GM19455 (cell line): ENCODE results near the gene RNF113B.

Experiments used
- ATAC-seq: cut with Tn5 transposase; IDR thresholded peaks from one replicate; pipeline ENCODE4 v1.9.1; 2021; ENCODE audit not compliant: unreplicated experiment

The RNF113B gene

DNA sequence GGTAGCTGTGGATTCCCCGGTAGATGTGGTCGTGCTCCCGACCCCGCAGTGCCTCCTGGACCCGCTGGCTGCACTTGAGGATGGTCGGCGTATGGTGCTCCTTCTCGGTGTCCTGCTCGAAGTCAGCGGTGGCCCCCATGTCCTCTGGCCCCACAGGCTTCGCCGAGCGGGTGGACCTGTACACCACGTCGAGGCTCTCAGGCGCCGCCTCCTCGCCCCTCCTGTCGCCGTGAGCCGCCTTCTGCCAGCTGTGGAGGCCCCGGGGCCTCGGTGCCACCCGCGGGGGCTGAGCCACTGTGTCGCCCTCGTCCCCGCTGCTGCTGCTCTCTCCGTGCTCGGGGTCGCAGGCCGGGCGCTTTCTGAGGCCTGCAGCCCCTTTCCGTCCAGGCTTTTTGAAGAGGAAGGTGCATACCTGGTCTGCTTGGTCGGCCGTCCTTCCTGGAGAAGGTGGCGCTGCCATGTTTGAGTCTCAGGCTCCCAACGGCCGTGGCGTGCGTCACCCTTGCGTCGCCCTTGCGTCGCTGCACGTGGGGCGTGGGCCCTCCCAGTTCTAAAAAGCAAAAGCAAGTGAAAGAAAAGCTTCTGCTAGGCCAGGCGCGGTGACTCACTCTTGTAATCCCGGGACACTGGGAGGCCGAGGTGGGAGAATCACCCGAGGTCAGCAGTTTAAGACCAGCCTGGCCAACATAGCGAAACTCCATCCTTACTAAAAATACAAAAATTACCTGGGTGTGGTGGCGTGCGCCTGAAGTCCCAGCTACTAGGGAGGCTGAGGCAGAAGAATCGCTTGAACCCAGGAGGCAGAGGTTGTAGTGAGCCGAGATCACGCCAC is at the start of gene RNF113B:
RNF113B (minus strand) TSS at position 493 of the 832 bp plus-strand sequence; CDS start at position 460, 33 bp downstream.
- ATAC-seq = no peak

DNA sequence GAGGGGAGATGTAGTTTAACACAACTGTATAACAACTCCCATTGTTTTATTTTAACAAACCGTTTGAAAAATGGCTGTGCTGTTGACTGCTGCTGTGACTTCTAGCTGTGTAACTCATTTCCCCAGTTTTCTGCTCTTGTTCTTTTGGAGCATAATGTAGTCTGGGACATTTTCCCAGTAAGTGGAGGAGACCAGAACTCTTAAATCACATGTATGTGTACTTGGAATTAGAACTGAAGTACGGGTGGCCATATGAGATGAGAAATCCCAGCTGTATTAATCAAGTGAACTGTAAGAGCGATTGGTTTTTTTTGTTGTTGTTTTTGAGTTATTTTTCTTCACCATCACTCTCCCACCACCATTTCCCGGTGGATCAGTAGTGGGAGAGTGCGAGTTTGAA is 49.4 kb upstream of the RNF113B start:
- no peak for ATAC-seq

DNA sequence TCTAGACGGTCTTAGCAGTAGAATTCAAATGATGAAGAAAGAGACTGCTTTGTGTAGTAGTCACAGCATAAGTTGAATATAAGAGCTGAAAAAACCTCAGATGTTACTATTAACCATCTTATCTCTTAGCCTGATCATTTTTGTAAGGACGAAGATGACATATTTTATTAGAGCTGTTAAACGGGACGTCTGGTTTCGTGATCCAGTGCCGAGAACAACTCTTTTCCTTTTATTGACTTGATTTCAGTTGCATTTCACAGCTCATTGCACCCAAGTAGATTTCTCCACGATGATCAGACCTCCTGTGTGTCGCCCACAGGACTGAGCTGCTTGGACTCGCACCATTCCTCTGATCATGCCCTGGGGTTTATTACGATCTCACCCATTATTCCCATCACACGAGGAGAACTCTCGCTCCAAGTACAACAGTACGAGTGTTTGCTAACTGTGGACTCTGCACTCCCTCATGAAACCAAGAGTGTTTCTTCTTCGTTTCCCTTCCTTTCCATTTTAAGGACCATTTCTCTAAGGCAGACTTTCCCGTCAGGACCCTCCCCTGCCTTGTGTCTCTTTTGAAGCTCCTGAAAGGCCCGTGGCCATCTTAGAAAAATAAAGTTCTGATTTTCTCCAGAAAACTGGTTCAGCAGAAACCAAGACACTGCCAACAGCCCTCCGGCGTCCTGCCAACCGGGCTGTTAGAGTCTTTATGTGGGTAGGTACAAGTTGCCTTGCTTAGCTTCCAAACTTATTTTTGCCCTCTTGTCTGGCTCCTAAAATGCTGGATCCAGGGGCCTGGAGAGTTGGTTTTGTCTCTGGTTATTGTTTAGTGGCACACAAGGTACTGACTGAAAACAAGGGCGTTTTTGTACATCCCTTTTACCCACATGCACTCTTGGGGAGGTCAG is 48.2 kb upstream of the RNF113B start:
- no peak for ATAC-seq

DNA sequence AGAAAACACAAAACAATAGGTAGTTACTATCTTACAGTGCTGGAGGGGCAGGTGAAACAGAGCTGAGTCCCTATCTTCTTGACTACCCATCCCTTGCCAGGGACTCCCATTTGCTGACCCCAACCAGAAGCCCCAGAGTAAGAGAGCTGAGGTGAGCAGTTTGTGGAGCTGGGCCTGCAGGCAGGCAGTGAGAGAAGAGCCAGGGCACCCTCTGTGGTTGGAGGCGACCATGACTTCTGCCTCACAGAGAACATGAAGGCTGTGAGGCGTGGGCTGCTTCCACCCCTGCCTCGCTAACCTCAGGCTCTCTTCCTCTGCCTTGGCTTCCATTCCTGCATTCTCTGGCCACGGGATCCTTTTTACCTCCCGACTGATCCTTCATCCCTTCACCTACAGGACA is 47.5 kb upstream of the RNF113B start:
- no peak for ATAC-seq

DNA sequence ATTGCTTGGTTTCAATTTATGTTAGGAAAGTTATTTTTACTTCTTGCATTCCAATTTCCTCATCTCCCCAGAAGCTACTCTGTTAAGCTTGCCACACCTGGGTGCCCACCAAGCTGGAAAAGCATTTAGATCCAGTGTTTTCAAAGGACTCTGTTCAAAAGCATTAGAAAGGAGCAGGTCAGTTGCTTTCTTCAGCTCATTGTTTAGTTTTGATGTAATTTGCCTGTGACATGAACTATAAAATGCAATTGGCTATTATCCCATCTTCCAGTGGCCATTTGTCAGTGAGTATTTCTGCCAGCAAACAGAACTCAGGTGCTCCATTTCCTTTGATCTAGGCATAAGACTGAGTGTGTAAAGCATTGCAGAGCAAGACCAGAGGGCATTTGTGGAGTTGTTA is 46.7 kb upstream of the RNF113B start:
- no peak for ATAC-seq

DNA sequence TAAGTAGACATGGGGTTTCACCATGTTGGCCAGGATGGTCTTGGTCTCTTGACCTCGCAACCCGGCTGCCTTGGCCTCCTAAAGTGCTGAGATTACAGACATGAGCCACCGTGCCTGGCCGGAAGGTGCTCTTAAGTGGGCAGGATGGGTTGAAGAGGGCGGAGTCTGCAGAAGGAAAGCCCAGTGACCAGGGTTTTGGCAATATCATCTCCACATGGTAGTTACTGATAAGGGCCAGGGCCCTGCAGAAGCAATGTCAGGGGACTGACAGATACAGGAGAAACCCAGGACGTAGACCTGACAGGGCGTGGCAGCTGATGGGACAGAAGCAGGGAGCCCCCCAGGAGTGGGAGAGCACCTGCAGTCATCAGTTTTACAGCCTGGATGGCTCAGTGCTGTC is 45.7 kb upstream of the RNF113B start:
- no peak for ATAC-seq

DNA sequence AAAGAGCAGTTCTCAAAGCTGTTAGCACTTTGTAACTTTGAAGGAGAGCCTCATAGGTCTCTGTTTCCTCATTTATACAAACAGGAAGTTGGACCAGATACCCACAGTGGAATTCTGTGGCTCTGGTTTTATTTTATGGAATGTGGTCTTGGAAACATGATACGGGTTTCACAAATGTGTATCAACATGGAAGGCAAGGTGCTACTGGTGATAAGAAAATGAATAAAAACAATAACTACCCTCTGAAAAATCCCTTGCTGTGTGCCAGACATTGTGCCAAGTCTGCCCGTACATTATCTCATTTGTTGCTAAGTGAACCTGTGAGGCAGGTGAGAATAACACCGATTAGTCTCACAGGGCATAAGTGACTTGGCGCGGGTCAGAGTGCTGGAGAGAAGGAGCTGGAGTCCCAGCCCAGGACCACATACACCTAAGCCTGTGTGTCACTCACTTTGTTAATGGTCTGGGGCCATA is 45.0 kb upstream of the RNF113B start:
- ATAC-seq = no peak

DNA sequence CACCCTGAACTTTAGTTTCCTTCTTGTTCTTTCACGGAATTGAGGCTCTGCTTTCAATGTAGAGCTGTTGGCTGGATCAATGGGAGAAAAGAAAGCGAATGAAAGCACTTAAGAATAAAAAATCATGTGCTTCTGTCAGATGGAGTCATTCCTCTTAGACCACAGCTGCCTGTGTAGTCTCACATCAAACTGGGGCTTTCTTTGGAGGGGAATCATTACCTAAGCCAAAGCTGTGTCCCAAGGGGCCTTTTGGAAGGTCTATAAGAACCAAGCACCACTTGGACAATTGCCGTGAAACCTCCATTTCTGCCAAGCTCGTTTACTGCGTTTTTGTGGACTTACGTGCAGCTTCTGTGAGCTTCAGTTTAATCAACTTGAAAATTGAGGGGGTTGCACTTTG is 44.2 kb upstream of the RNF113B start:
- ATAC-seq = no peak

DNA sequence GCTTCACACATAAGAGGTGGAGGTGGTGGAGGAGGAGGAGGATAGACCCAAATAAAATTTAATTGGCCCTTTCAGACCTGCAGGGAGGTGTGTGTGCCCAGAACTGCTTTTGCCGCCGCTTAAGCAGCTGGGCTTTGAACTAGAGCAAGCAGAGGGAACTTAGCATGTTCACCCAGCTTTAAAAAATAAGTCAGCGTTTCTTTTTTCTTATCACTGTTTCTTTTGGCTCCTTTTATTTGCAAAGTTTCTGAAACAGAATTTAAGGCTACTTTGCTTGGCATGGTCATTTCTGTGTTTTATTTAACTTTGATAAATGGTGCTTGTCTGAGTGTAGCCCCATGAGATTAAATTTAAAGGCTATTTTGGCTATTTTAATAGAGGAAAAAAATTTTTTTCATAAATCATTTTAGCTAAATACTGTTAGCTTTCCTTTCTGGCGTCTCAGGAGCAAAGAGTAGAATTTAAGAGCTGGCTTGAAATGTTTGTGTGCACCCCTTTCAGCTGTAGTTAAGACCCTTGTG is 43.3 kb upstream of the RNF113B start:
- ATAC-seq = no peak

DNA sequence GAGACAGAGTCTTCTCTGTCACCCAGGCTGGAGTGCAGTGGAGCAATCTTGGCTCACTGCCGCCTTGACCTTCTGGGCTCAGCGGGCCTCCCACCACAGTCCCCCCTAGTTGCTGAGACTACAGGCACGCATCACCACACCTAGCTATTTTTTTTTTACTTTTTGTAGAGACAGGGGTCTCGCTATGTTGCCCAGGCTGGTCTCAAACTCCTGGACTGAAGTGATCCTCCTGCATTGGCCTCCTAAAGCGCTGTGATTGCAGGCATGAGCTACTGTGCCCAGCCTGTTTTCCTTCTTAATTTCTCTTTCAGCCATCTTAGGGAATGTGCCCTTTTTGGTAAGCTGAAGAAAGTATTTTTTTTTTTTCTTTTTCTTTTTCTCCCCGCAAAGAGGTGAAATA is 42.6 kb upstream of the RNF113B start:
- no peak for ATAC-seq

DNA sequence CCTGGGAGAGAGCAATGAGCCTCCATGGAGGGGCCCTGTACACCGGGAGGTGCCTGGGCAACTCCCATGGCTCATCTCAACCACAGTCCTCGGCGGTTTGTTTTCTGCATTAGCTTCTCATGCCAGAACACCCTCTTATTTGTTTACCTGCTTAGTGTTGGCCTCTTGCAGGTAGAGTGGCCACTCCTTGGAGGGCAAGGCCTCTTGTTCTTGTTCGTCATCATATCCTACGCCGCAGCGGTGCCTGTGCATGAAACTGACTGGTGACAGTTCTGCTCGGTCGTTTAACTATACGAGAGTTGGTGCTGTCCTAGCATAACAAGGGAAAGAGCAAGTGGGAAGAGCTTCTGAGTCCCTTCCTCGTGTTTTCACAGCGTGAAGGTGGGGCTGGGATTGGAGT is 40.5 kb upstream of the RNF113B start:
- ATAC-seq = no peak

DNA sequence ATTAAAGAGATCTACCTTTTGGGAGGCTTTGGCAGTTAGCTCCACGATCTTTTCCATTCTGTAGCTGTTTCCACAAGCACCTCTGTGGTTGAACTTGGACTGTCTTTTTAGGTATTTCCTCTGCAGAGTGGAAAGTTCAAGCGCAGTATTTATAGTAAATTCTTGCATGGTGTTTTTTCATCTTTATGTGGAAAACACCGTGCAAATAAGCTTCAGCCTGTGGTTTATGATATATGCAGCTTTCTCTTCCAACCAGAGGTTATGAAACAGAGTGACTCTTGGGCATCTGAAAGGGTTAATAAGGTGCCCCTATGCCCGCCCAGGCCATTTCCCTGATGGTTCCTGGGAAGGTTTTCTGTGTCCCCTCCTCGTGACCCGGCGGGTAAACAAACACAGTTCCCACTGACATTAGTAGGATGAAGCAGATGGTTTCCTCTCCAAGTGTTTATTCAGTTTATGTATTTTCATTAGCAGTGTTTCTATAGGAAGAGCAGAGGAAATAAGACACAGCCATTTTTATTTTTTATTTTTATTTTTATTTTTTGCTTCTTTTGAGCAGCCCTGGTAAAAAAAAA is 39.7 kb upstream of the RNF113B start:
- ATAC-seq = no peak

DNA sequence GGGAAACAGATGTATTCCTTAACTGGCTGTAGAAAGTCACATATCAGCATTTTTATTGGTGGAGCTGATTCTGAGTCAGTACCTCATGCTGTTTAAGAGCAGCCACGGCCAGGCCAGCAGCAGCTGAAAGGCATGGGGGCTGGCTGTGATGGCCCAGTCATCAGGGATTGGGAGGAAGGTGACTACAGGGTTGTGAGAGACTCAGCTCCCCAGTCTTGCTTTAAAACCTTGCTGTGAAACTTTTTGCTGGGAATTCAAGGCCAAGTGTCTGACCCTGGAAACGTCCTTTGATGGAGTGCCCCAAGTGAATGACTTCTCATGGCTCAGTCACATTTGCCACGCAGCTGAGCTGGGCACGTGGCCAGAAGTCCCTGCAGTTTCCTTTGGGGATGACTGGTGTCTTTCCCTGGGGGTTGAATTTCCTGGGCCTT is 39.1 kb upstream of the RNF113B start:
- no peak for ATAC-seq

DNA sequence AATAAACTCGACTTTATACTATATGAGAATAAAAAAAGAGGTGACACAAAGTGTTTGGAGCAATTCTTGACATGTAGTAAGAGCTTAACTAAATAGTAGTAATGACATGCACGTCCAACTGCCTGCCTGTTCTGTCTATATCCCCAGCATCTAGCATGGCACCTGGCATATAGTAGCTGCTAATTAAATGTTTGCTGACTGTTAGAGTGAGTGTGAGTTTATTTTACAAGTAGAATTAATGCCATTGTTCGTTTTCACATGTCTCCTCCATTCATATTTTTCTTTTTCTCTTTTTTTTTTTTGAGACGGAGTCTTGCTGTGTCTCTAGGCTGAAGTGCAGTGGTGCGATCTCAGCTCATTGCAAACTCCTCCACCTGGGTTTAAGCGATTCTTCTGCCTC is 38.4 kb upstream of the RNF113B start:
- no peak for ATAC-seq

DNA sequence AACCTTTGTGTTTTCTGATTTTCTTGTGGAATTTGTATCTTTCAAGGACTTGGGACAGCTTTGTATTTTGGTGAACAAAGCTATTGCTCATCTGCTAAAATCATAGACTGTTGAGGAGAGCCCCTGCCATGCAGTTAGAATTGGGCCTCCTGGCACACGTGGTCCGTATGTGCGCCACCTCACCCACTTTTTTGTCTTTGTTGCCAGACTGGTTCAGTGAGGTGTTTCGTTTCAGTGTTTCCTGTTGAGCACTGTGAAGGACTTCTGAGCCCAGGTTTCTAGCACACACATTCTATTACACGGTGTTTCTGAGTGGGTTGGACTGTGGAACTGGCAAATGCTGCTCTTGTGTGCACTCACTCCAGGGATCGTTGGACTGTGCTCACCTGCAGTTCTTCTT is 37.6 kb upstream of the RNF113B start:
- ATAC-seq = no peak

DNA sequence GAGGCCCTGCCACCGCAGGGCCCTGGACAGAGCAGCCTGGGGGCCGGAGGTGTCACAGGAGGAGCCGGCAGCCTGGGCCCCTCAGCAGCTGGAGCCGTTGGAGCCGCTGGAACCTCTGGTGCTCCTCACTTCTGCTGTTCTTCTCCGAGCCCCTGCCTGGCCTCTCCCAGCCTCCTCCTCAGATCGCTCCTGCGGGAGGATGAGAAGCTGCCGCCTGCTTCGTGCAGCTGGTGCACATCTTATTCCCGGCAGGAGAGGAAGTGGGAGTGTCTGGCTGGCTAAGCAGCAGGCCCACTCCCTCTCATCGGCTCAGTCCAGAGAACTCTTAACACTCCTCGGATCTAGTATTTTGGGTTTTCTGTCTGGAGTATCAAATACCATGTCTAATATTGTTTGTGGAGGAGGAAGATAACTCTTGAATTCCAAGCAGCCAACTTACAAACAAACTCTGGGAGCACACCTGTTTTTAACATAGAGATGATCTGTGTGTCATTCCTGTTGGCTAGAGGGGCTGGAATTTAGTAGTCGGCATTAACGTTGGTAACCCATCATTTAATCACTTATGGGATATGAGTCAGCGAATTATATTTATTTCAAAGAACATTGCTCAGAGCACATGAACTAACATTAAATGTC is 37.1 kb upstream of the RNF113B start:
- ATAC-seq = no peak

DNA sequence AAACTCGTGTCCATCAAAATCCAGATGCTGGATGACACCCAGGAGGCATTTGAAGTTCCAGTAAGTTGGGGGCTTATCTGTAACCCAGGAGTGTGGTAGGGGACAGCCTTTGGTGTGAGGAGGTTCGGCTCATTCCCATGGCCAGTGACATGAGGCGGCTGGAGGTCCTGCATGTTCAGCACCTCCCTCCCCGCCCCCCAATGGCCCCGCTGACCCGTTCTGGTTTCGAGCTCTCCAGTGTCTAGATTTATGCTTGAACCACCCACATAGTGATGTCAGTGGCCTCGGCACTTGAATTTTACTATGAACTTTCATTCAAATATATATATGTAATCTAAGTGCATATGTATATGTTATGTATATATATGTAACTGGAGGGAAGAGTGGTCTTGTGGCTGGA is 36.3 kb upstream of the RNF113B start:
- ATAC-seq = no peak

DNA sequence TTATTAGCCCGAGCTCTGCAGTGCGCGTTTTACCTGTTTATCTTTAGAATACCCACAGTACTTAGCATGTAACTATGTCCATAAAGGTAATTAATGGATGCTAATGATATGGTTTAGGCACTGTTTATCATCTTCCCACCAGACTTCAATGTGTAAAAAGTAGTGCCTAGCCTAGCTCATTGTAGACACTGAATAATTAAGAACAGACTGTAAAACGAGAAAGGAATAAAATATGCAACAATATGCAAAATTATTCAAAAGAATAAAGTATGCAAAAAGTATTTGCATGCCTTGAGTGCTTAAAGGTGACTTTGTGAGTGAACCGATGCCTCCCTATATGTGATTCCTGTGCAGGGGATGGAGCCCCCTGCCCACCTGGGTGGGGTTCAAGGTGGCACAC is 35.7 kb upstream of the RNF113B start:
- no peak for ATAC-seq

DNA sequence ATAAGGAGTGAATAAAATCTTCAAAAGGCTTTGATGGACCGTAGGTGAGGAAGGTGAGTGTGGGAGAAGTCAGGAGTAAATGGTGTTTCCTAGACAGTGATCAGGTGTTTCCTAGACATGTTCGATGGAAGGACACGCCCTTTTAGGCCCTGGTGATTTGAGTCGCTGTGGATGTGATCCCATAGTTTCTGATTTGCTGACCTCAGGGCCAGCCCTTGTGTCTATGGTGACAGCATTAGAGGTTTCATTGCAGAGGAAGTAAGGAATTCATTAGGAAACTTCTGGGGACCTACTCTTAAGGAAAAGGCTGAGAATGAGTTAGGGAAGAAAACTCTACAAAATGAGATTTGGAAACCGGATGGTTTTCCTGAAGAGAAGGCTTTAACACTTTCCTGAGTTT is 31.5 kb upstream of the RNF113B start:
- ATAC-seq = no peak

DNA sequence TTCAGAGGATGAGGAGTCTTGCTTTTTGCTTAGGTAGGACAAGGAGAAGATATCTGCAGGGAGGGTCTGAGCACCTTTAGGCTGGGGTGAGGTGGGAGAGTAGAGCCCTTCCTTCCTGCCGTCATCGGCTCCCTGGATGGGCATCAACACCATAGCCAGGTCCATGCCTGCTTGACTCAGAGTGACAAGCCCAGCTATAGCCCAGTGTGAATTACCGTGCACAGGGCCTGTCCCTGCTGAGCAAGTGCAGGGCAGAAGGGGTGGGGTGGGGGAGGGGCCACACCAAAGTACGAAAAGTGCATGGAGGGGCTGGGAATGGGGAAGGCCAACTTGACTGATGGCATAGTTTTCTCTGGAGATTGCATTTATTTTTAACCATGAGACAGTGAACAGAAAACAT is 30.3 kb upstream of the RNF113B start:
- ATAC-seq = no peak

DNA sequence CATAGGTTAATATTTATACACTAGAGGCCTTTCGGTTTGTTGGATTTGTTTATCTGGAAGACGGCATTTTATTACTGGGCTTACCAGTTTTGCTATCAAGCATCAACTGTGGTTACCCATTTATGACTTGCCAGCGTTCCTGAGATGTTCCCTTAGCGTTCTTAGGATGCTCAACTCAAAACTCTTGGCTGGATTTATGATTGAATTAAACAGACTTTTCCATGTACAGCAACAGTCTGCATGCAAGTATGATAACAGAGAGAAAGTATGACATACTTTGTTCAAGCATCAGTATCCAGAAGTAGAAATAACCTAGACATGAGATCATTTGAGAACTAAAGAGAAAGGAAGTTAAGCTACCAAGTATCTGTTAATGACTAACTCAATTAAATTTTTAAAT is 29.9 kb upstream of the RNF113B start:
- no peak for ATAC-seq
